K562 (cell line): ENCODE results near the gene NMT2. TPM values are rescaled to one million over a fixed set of nuclear protein-coding genes. Genes with fewer than 3 reads are reported as not detected.
A peak's percentile ranks its signal among the peaks of the same experiment; 100 is the strongest.

Experiments used
- ATAC-seq: fragments of 200-7000 bp; cut with Tn5 transposase; 3 replicates; pipeline ENCODE4 v1.9.1; 2020; ENCODE audit warnings: moderate library complexity
- BruUV-seq: library from RNA; stranded (reverse); fragments of 400-500 nt; replicated peaks from 2 replicates; lab custom pipeline; 2021; lab: Mats Ljungman, UMichigan
- CTCF ChIA-PET: fragments of 300-600 bp; formaldehyde crosslinking; extraction: SDS; loops from one replicate; lab custom pipeline; 2021; ENCODE audit warnings: low intra/inter-chr PET ratio; lab: Yijun Ruan, JAX
- POLR2A ChIA-PET: fragments of 300-600, 350-650 bp; sonication (Branson Sonifier 250); formaldehyde crosslinking; extraction: SDS; loops from one replicate; lab custom pipeline; 2021; ENCODE audit warnings: antibody characterized with exemption, inconsistent platforms; lab: Yijun Ruan, JAX
- DNase-seq, 4 experiments: peaks; one replicate each; pipeline versions ENCODE4 v3.0.0 to v3.0.0-alpha.2; 2011 to 2018; ENCODE audit warnings: low spot score in 3 of 4, mixed read lengths in 3 of 4; ENCODE audit errors: extremely low read depth in 1 of 4
- FAIRE-seq: peaks from 2 replicates; lab custom pipeline; 2011; peaks lifted over from hg19 to GRCh38; lab: Jason Lieb, UNC
- H2AFZ ChIP-seq: 2 replicates; pipeline ENCODE4 v1.6.0; 2011; ENCODE audit warnings: low read depth, low read length, control low read depth, inconsistent platforms
- H3K27ac ChIP-seq: fragments of 200-600 bp; 3 replicates; pipeline ENCODE4 v1.8.0; 2011; ENCODE audit warnings: low read depth, mild to moderate bottlenecking, control low read depth, inconsistent platforms, low read length, moderate library complexity, mixed read lengths; ENCODE audit errors: extremely low read depth
- H3K27me3 ChIP-seq, 2 experiments: fragments of 300-600 bp in 1 of 2; 2 replicates in 1 of 2; 3 replicates in 1 of 2; pipeline versions ENCODE4 v1.6.0 to v1.8.0; 2011; ENCODE audit warnings: inconsistent platforms in 2 of 2, low read length in 2 of 2, mild to moderate bottlenecking in 1 of 2, mixed read lengths in 1 of 2, moderate library complexity in 1 of 2; ENCODE audit not compliant: control insufficient read depth in 2 of 2, insufficient read depth in 2 of 2
- H3K36me3 ChIP-seq: fragments of 300-600 bp; 3 replicates; pipeline ENCODE4 v1.8.0; 2011; ENCODE audit warnings: mild to moderate bottlenecking, low read length, inconsistent platforms; ENCODE audit not compliant: control insufficient read depth, insufficient read depth
- H3K4me1 ChIP-seq, 2 experiments: fragments of 200-600 bp in 1 of 2; replicated peaks in 1 of 2; 2 replicates in 1 of 2; 3 replicates in 1 of 2; pipeline versions ENCODE4 v1.5.1 to v1.8.0; 2011; ENCODE audit warnings: inconsistent platforms in 2 of 2, low read length in 2 of 2, mild to moderate bottlenecking in 1 of 2, mixed read lengths in 1 of 2, moderate library complexity in 1 of 2; ENCODE audit not compliant: control insufficient read depth in 2 of 2, insufficient read depth in 2 of 2
- H3K4me2 ChIP-seq: 2 replicates; pipeline ENCODE4 v1.6.1; 2011; ENCODE audit warnings: low read length, control low read depth, inconsistent platforms, mixed read lengths; ENCODE audit not compliant: insufficient read depth
- H3K4me3 ChIP-seq: fragments of 200-600 bp; sonication (generic), shearing (Covaris generic); 2 replicates; pipeline ENCODE4 v1.5.1; 2016; ENCODE audit warnings: control low read depth, inconsistent platforms
- H3K79me2 ChIP-seq: fragments of 200-600 bp; 3 replicates; pipeline ENCODE4 v1.8.0; 2011; ENCODE audit warnings: low read length, inconsistent platforms; ENCODE audit not compliant: control insufficient read depth, insufficient read depth
- H3K9ac ChIP-seq, 2 experiments: 2 replicates each; pipeline versions ENCODE4 v1.6.0 to v1.6.1; 2011; ENCODE audit warnings: low read depth in 2 of 2, low read length in 2 of 2, control low read depth in 1 of 2, inconsistent platforms in 1 of 2, mild to moderate bottlenecking in 1 of 2, mixed read lengths in 1 of 2; ENCODE audit not compliant: insufficient read depth in 1 of 2
- H3K9me1 ChIP-seq: one replicate; pipeline ENCODE4 v1.6.0; 2011; ENCODE audit warnings: inconsistent platforms, mild to moderate bottlenecking, low read length, moderate library complexity; ENCODE audit not compliant: control insufficient read depth, insufficient read depth
- H3K9me3 ChIP-seq: replicated peaks from 2 replicates; pipeline ENCODE4 v1.5.1; 2011; ENCODE audit warnings: low read depth, low read length, inconsistent platforms; ENCODE audit not compliant: control insufficient read depth, insufficient read depth
- H4K20me1 ChIP-seq: replicated peaks from 2 replicates; pipeline ENCODE4 v1.6.1; 2011; ENCODE audit warnings: low read length, inconsistent platforms, mixed read lengths; ENCODE audit not compliant: control insufficient read depth, insufficient read depth
- ADNP ChIP-seq: fragments of 200-800 bp; sonication (Bioruptor generic); IDR thresholded peaks from 2 replicates; pipeline ENCODE4 v1.6.1; 2016; ENCODE audit warnings: missing genetic modification characterization, missing compliant biosample characterization
- BCOR ChIP-seq: fragments of 450-650 bp; IDR thresholded peaks from 2 replicates; pipeline ENCODE4 v1.6.1; 2016
- E2F5 ChIP-seq: sonication (generic); formaldehyde crosslinking; IDR thresholded peaks from 2 replicates; pipeline ENCODE4 v1.8.0; 2022; ENCODE audit warnings: mild to moderate bottlenecking, missing genetic modification reagents
- ETV6 ChIP-seq, 3 experiments: fragments of 150-350 bp in 1 of 3; sonication (generic) in 1 of 3; formaldehyde crosslinking in 1 of 3; IDR thresholded peaks; 2 replicates each; pipeline versions ENCODE4 v1.6.1 to v1.8.0; 2014 to 2022; ENCODE audit warnings: borderline replicate concordance in 2 of 3, low read depth in 2 of 3, antibody characterized with exemption in 1 of 3, low read length in 1 of 3, mild to moderate bottlenecking in 1 of 3, missing genetic modification reagents in 1 of 3
- GABPA ChIP-seq: fragments of 200-800 bp; sonication (Bioruptor generic); conservative IDR thresholded peaks from 2 replicates; pipeline ENCODE4 v1.6.1; 2016; ENCODE audit warnings: low read depth, missing genetic modification characterization, missing compliant biosample characterization
- PHB2 ChIP-seq: fragments of 450-650 bp; IDR thresholded peaks from 2 replicates; pipeline ENCODE4 v1.6.1; 2017; ENCODE audit warnings: low read depth
- RBM25 ChIP-seq: fragments of 200-400 bp; formaldehyde crosslinking; IDR thresholded peaks from 2 replicates; pipeline ENCODE4 v1.6.1; 2018; ENCODE audit warnings: low read length, low read depth, moderate library complexity; ENCODE audit not compliant: severe bottlenecking
- SIN3B ChIP-seq: fragments of 450-650 bp; IDR thresholded peaks from 2 replicates; pipeline ENCODE4 v1.6.1; 2017; ENCODE audit warnings: low read depth, mild to moderate bottlenecking, moderate library complexity
- ZNF134 ChIP-seq: fragments of 250-450 bp; sonication (Bioruptor Pico); conservative IDR thresholded peaks from 2 replicates; pipeline ENCODE4 v1.4.0; 2020
- ZNF197 ChIP-seq: fragments of 200-800 bp; sonication (Bioruptor generic); IDR thresholded peaks from 2 replicates; pipeline ENCODE4 v1.6.1; 2016; ENCODE audit warnings: low read depth, missing genetic modification characterization, missing compliant biosample characterization
- ZNF384 ChIP-seq: IDR thresholded peaks from 2 replicates; pipeline ENCODE4 v1.6.1; 2012; ENCODE audit warnings: low read depth, low read length, improper control_type of control experiment
- ZNF76 ChIP-seq: fragments of 250-450 bp; sonication (Bioruptor Pico); IDR thresholded peaks from 2 replicates; pipeline ENCODE4 v1.4.0; 2020; ENCODE audit warnings: mild to moderate bottlenecking, moderate library complexity, borderline replicate concordance
- WGBS: fragments of 100-300 bp; shearing (Covaris generic); methylation state at CpG from one replicate; pipeline ENCODE4 v1.1.6; 2016; ENCODE audit warnings: low coverage, mixed read lengths; ENCODE audit not compliant: insufficient coverage; ENCODE audit errors: missing lambda C conversion rate; 5-methylcytosine and 5-hydroxymethylcytosine counted together
- in situ Hi-C: fragments of 300-500 bp; cut with MboI; formaldehyde crosslinking; loops from 4 replicates; pipeline ENCODE4 v1.15.0; 2018; ENCODE audit warnings: inconsistent platforms, mixed read lengths
- intact Hi-C: fragments of 100-400 bp; cut with micrococcal nuclease; formaldehyde crosslinking; loops from 2 replicates; pipeline ENCODE4 v1.14.2; 2022
- polyA plus RNA-seq, 8 experiments: library from polyadenylated mRNA; depleted of rRNA in 4 of 8; stranded (reverse) in 5 of 8; unstranded in 3 of 8; fragments of >200 nt; fragmentation: Nextera tagmentation in 2 of 8; fragmentation: Illumina TruSeq in 1 of 8; extraction: Ambion mirVana in 2 of 8; extraction: Trizol in 1 of 8; gene quantifications; 2 replicates each; pipeline versions ENCODE4 v1.2.1 to v1.2.3, GENCODE V29; 2011 to 2014; ENCODE audit warnings: inconsistent platforms in 1 of 8, missing spikeins in 1 of 8
- total RNA-seq, 7 experiments: library from RNA; depleted of rRNA in 6 of 7; stranded (reverse); fragments of >200 nt in 6 of 7; fragmentation: Illumina TruSeq in 2 of 7; extraction: Trizol in 2 of 7; gene quantifications; 2 replicates each; pipeline versions ENCODE4 v1.2.1 to v1.2.3, GENCODE V29; 2011 to 2021; ENCODE audit warnings: low replicate concordance in 1 of 7
- TF ChIP-seq, protein P1 (sequence below): fragments of 250-450 bp; sonication (Bioruptor Pico); IDR thresholded peaks from 2 replicates; pipeline ENCODE4 v1.4.0; 2020
- TF ChIP-seq, protein P2 (sequence below): sonication (generic); formaldehyde crosslinking; IDR thresholded peaks from 2 replicates; pipeline ENCODE4 v1.8.1; 2023; ENCODE audit warnings: mild to moderate bottlenecking, missing genetic modification reagents
- TF ChIP-seq, protein P3 (sequence below): fragments of 450-650 bp; formaldehyde crosslinking; IDR thresholded peaks from 2 replicates; pipeline ENCODE4 v1.4.0; 2020; ENCODE audit warnings: mild to moderate bottlenecking, moderate library complexity

NMT2 gene
- total and polyA plus RNA-seq, 9 of the 15 experiments (the other 6 are each of a cell fraction or from before 2014, with no cell fraction given) = 5.2 to 15.9 (median 10.8) TPM

DNA sequence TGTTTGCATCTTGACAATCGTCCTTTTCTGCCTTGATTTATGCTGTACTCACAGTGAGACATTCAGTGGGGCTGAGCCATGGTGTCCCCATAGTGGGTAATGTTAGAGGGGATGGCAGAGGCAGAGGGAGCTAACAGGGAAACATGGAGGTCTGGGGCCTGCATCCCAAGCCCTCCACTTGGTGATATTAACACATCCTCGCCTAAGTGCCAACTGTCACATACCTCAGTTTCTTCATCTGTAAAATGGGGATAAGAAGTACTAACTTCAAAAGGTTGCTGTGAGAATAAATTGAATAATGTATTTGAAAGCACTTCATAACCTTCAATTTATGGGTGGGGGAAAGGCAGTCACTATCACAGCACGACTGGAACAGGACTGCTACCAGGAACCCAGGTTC is 43.6 kb downstream of the NMT2 start:
- TF ChIP-seq ETV6 (IDR thresholded peaks at IDR 0.05; ENCODE audit: borderline replicate concordance in 1 of 2, low read depth in 2 of 2, low read length in 1 of 2) (no peak), ETV6 (CRISPR knock-in tag; IDR thresholded peaks at IDR 0.05; ENCODE audit: borderline replicate concordance) (no peak), GABPA (tag) (no peak), ADNP (peak; percentile 70; the same call in 1 of the 2 replicates), ZNF384 (no peak), SIN3B (no peak), ZNF76 (CRISPR knock-in tag) (no peak), E2F5 (no peak), PHB2 (no peak), ZNF134 (CRISPR knock-in tag) (no peak), BCOR (0 out of 2 replicates have a peak, but pooled peaks have one; percentile 53), ZNF197 (CRISPR knock-in tag) (no peak), RBM25 (peak; percentile 66)
- TF ChIP-seq, protein P1, sequence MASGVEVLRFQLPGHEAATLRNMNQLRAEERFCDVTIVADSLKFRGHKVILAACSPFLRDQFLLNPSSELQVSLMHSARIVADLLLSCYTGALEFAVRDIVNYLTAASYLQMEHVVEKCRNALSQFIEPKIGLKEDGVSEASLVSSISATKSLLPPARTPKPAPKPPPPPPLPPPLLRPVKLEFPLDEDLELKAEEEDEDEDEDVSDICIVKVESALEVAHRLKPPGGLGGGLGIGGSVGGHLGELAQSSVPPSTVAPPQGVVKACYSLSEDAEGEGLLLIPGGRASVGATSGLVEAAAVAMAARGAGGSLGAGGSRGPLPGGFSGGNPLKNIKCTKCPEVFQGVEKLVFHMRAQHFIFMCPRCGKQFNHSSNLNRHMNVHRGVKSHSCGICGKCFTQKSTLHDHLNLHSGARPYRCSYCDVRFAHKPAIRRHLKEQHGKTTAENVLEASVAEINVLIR (CRISPR knock-in tag) = no peak
- TF ChIP-seq, protein P2, sequence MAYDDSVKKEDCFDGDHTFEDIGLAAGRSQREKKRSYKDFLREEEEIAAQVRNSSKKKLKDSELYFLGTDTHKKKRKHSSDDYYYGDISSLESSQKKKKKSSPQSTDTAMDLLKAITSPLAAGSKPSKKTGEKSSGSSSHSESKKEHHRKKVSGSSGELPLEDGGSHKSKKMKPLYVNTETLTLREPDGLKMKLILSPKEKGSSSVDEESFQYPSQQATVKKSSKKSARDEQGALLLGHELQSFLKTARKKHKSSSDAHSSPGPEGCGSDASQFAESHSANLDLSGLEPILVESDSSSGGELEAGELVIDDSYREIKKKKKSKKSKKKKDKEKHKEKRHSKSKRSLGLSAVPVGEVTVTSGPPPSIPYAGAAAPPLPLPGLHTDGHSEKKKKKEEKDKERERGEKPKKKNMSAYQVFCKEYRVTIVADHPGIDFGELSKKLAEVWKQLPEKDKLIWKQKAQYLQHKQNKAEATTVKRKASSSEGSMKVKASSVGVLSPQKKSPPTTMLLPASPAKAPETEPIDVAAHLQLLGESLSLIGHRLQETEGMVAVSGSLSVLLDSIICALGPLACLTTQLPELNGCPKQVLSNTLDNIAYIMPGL (CRISPR knock-in tag) = no peak
- TF ChIP-seq, protein P3, sequence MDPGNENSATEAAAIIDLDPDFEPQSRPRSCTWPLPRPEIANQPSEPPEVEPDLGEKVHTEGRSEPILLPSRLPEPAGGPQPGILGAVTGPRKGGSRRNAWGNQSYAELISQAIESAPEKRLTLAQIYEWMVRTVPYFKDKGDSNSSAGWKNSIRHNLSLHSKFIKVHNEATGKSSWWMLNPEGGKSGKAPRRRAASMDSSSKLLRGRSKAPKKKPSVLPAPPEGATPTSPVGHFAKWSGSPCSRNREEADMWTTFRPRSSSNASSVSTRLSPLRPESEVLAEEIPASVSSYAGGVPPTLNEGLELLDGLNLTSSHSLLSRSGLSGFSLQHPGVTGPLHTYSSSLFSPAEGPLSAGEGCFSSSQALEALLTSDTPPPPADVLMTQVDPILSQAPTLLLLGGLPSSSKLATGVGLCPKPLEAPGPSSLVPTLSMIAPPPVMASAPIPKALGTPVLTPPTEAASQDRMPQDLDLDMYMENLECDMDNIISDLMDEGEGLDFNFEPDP = no peak
- Histone ChIP-seq H3K36me3 (peaks cover 14% of the 10 kb centered on the region; the same call in 2 of the 3 replicates), H3K4me2 (no peak overlapping the region), H3K9me1 (no peaks in the 10 kb centered on the region), H3K27me3 (no peaks in the 10 kb centered on the region), H3K9me3 (no peaks in the 10 kb centered on the region), H3K27ac (no peak overlapping the region), H3K4me1 (no peaks in the 10 kb centered on the region), H3K9ac (no peak overlapping the region), H2AFZ (no peak overlapping the region), H3K4me3 (no peak overlapping the region), H3K79me2 (no peaks in the 10 kb centered on the region), H4K20me1 (no peaks in the 10 kb centered on the region)
- no peak for FAIRE-seq
- no peak for DNase-seq
- CTCF ChIA-PET = no interaction called here
- in situ Hi-C loops = no loop called here
- no peak for ATAC-seq
- POLR2A ChIA-PET = no interaction called here
- intact Hi-C loops = no loop called here
- 25% methylated on average over 3 of the region's 3 CpGs for WGBS
- BruUV-seq = TSS peak; percentile 37
